GM12873 (cell line): ENCODE measurements around the gene PRR5.

Experiments used
- TF ChIP-seq, protein P1 (sequence below): IDR thresholded peaks from 2 replicates; pipeline ENCODE4 v1.5.1; 2012; ENCODE audit warnings: low read depth, mild to moderate bottlenecking, moderate library complexity, low read length, control low read depth; ENCODE audit not compliant: insufficient read depth; ENCODE audit errors: missing control alignments

The PRR5 gene

GRCh38 chr22:44718418-44718817 is 16.4 kb downstream of the PRR5 start:
- TF ChIP-seq, protein P1, sequence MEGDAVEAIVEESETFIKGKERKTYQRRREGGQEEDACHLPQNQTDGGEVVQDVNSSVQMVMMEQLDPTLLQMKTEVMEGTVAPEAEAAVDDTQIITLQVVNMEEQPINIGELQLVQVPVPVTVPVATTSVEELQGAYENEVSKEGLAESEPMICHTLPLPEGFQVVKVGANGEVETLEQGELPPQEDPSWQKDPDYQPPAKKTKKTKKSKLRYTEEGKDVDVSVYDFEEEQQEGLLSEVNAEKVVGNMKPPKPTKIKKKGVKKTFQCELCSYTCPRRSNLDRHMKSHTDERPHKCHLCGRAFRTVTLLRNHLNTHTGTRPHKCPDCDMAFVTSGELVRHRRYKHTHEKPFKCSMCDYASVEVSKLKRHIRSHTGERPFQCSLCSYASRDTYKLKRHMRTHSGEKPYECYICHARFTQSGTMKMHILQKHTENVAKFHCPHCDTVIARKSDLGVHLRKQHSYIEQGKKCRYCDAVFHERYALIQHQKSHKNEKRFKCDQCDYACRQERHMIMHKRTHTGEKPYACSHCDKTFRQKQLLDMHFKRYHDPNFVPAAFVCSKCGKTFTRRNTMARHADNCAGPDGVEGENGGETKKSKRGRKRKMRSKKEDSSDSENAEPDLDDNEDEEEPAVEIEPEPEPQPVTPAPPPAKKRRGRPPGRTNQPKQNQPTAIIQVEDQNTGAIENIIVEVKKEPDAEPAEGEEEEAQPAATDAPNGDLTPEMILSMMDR: no peak

GRCh38 chr22:44719586-44720368 is 17.8 kb downstream of the PRR5 start:
- TF ChIP-seq, protein P1: no peak

GRCh38 chr22:44721213-44721612 is 19.2 kb downstream of the PRR5 start:
- TF ChIP-seq, protein P1: no peak

DNA sequence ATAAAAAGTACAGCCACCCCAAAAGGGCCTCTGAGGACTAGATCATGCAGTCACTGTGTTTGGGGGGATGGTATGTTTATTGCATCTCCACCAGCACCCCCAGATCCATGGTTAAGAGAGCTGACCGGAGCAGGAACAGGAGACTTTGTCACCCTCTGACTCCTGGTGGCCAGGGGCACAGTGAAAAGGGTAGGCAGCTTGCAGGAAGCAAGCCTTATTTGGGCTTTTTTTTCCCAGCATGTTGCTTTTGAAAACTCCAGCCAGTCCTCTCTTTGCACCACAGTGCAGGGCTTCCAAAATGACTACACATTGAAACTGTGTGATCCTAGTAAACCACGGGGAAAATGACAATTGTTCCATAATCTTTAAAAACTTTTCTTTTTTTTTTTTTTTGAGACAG is 20.6 kb downstream of the PRR5 start:
- TF ChIP-seq, protein P1: no peak

DNA sequence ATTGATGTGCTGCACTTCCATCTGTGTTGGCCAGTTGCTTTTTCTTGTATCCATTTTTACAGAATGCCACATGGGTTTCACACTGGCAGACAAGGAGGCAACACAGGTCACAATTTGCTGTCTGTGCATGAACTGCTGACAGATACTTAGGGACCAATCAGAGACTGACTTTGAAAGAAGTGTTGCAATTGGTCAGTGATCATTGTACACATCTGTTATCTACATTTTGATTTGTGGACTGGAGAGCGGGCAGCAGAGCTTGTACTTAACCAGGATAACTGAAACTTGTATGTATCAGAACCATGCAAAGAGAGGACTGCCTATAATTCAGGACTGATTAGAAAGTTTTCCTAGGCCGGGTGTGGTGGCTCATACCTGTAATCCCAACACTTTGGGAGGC is 21.8 kb downstream of the PRR5 start:
- TF ChIP-seq, protein P1: no peak

GRCh38 chr22:44724416-44724815 is 22.4 kb downstream of the PRR5 start:
- TF ChIP-seq, protein P1: no peak

GRCh38 chr22:44724859-44725258 is 22.9 kb downstream of the PRR5 start:
- TF ChIP-seq, protein P1: no peak

- TF ChIP-seq, protein P1: no peak
Observed at GRCh38 chr22:44726439-44726838, 24.4 kb downstream of the PRR5 start.
